K562 (cell line): Measurements from ENCODE around the gene SPIRE1. TPM values are rescaled to one million over a fixed set of nuclear protein-coding genes. Genes with fewer than 3 reads are reported as not detected.

Experiments
- BACH1 ChIP-seq: fragments of 200-800 bp; sonication (Bioruptor generic); IDR thresholded peaks from 2 replicates; pipeline ENCODE4 v1.6.1; 2016; ENCODE audit warnings: missing genetic modification characterization, missing compliant biosample characterization
- MAFF ChIP-seq: IDR thresholded peaks from 2 replicates; pipeline ENCODE4 v1.6.1; 2012; ENCODE audit warnings: low read length, improper control_type of control experiment
- TAF7 ChIP-seq: fragments of 450-650 bp; IDR thresholded peaks from 2 replicates; pipeline ENCODE4 v1.6.1; 2016; ENCODE audit warnings: missing genetic modification characterization, missing compliant biosample characterization
- TAL1 ChIP-seq: fragments of 450-650 bp; IDR thresholded peaks from 2 replicates; pipeline ENCODE4 v1.6.1; 2016; ENCODE audit warnings: mild to moderate bottlenecking
- TCF7 ChIP-seq: sonication (generic); IDR thresholded peaks from 2 replicates; pipeline ENCODE4 v1.6.1; 2016; ENCODE audit warnings: antibody characterized with exemption, borderline replicate concordance
- ZNF77 ChIP-seq: fragments of 250-450 bp; sonication (Bioruptor Pico); IDR thresholded peaks from 2 replicates; pipeline ENCODE4 v1.5.0; 2020
- polyA plus RNA-seq, 8 experiments: library from polyadenylated mRNA; depleted of rRNA in 4 of 8; stranded (reverse) in 5 of 8; unstranded in 3 of 8; fragments of >200 nt; fragmentation: Nextera tagmentation in 2 of 8; fragmentation: Illumina TruSeq in 1 of 8; extraction: Ambion mirVana in 2 of 8; extraction: Trizol in 1 of 8; gene quantifications; 2 replicates each; pipeline versions ENCODE4 v1.2.1 to v1.2.3, GENCODE V29; 2011 to 2014; ENCODE audit warnings: inconsistent platforms in 1 of 8, missing spikeins in 1 of 8
- total RNA-seq, 7 experiments: library from RNA; depleted of rRNA in 6 of 7; stranded (reverse); fragments of >200 nt in 6 of 7; fragmentation: Illumina TruSeq in 2 of 7; extraction: Trizol in 2 of 7; gene quantifications; 2 replicates each; pipeline versions ENCODE4 v1.2.1 to v1.2.3, GENCODE V29; 2011 to 2021; ENCODE audit warnings: low replicate concordance in 1 of 7
- TF ChIP-seq, protein P1 (sequence below): fragments of 450-650 bp; IDR thresholded peaks from 2 replicates; pipeline ENCODE4 v1.6.1; 2018; ENCODE audit not compliant: partially characterized antibody
- TF ChIP-seq, protein P2 (sequence below): sonication (generic); formaldehyde crosslinking; IDR thresholded peaks from 2 replicates; pipeline ENCODE4 v1.8.1; 2023; ENCODE audit warnings: mild to moderate bottlenecking, missing genetic modification reagents
- TF ChIP-seq, protein P3 (sequence below), 2 experiments: IDR thresholded peaks; 2 replicates each; pipeline ENCODE4 v1.6.1; 2011; ENCODE audit warnings: borderline replicate concordance in 1 of 2, control low read depth in 1 of 2, low read depth in 1 of 2, low read length in 1 of 2, mild to moderate bottlenecking in 1 of 2, mixed read lengths in 1 of 2, moderate library complexity in 1 of 2; ENCODE audit not compliant: insufficient read depth in 1 of 2, insufficient read length in 1 of 2, poor library complexity in 1 of 2, severe bottlenecking in 1 of 2; ENCODE audit errors: extremely low read depth in 1 of 2
- TF ChIP-seq, protein P4 (sequence below): fragments of 450-650 bp; IDR thresholded peaks from 2 replicates; pipeline ENCODE4 v1.6.1; 2016

The SPIRE1 gene
- total and polyA plus RNA-seq, 9 of the 15 experiments (the other 6 are each of a cell fraction or from before 2014, with no cell fraction given), result 2.9 to 14.0 (median 10.2) TPM

DNA sequence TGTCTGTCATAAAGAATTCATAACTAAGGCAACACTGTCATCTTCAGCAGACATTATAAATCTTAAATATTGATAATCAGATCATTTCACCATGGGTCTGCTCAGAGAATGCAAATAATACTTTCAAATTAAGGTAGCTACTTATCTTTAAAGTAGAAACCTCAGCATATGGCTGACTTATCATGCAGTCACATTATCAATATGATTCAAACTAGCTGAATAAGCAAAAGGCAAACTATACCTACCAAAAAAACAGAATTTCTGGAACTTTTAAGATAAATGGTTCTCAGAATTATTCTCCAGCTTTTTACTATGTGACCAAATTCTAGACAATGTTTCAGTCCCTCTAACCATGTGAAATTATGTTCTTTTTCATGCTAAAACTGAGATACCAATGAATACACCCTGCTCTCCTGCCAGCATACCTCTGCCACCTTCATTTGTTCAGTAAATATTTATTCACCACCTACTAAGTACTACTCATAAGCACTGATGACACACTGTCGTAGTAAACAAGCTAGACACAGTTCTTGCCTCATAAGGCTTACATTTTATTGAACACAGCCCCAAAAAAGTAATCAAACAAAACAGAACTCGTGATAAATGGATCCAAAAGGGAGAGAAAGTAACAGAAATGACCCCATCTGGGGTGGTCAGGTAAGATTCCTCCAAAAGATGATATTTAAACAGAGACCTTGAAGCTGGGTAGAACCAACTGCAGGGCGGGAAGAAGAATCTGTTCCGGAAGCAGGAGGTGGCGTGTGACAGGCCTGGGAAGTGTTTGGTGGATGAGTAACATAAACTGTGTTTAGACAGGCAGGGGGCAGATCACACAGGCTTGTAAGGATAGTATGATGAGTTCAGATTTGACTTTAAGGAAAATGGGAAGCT lies 17.7 kb downstream of the SPIRE1 start (continued):
- TF ChIP-seq, protein P1, sequence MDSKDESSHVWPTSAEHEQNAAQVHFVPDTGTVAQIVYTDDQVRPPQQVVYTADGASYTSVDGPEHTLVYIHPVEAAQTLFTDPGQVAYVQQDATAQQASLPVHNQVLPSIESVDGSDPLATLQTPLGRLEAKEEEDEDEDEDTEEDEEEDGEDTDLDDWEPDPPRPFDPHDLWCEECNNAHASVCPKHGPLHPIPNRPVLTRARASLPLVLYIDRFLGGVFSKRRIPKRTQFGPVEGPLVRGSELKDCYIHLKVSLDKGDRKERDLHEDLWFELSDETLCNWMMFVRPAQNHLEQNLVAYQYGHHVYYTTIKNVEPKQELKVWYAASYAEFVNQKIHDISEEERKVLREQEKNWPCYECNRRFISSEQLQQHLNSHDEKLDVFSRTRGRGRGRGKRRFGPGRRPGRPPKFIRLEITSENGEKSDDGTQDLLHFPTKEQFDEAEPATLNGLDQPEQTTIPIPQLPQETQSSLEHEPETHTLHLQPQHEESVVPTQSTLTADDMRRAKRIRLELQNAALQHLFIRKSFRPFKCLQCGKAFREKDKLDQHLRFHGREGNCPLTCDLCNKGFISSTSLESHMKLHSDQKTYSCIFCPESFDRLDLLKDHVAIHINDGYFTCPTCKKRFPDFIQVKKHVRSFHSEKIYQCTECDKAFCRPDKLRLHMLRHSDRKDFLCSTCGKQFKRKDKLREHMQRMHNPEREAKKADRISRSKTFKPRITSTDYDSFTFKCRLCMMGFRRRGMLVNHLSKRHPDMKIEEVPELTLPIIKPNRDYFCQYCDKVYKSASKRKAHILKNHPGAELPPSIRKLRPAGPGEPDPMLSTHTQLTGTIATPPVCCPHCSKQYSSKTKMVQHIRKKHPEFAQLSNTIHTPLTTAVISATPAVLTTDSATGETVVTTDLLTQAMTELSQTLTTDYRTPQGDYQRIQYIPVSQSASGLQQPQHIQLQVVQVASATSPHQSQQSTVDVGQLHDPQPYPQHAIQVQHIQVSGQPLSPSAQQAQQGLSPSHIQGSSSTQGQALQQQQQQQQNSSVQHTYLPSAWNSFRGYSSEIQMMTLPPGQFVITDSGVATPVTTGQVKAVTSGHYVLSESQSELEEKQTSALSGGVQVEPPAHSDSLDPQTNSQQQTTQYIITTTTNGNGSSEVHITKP, result peak; percentile 63
- TF ChIP-seq, protein P2, sequence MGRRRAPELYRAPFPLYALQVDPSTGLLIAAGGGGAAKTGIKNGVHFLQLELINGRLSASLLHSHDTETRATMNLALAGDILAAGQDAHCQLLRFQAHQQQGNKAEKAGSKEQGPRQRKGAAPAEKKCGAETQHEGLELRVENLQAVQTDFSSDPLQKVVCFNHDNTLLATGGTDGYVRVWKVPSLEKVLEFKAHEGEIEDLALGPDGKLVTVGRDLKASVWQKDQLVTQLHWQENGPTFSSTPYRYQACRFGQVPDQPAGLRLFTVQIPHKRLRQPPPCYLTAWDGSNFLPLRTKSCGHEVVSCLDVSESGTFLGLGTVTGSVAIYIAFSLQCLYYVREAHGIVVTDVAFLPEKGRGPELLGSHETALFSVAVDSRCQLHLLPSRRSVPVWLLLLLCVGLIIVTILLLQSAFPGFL (CRISPR knock-in tag), result no peak
- TF ChIP-seq TAF7, result no peak
- TF ChIP-seq, protein P3, sequence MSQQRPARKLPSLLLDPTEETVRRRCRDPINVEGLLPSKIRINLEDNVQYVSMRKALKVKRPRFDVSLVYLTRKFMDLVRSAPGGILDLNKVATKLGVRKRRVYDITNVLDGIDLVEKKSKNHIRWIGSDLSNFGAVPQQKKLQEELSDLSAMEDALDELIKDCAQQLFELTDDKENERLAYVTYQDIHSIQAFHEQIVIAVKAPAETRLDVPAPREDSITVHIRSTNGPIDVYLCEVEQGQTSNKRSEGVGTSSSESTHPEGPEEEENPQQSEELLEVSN (IDR thresholded peaks at IDR 0.05; ENCODE audit: borderline replicate concordance in 1 of 2, extremely low read depth in 1 of 2, insufficient read depth in 1 of 2, insufficient read length in 1 of 2, low read depth in 1 of 2, low read length in 1 of 2, poor library complexity in 1 of 2, severe bottlenecking in 1 of 2), result peak; percentile 35 to 87
- TF ChIP-seq TAL1, result 0 out of 2 replicates have a peak, but pooled peaks have one; percentile 5
- TF ChIP-seq ZNF77, result no peak
- TF ChIP-seq BACH1 (tag), result no peak
- no peak for TF ChIP-seq TCF7
- TF ChIP-seq, protein P4, sequence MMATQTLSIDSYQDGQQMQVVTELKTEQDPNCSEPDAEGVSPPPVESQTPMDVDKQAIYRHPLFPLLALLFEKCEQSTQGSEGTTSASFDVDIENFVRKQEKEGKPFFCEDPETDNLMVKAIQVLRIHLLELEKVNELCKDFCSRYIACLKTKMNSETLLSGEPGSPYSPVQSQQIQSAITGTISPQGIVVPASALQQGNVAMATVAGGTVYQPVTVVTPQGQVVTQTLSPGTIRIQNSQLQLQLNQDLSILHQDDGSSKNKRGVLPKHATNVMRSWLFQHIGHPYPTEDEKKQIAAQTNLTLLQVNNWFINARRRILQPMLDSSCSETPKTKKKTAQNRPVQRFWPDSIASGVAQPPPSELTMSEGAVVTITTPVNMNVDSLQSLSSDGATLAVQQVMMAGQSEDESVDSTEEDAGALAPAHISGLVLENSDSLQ, result peak; percentile 71
- TF ChIP-seq MAFF, result peak; percentile 59
